ENCODE data around the gene EID1.
"Not testable (repeated sequence)": the region's sequence is repeated elsewhere in the genome, so short reads cannot be mapped to it uniquely, and the experiment has no call there.

EID1 gene

GRCh38 chr15:48877630-48878595, at the start of gene EID1:
TSS of gene EID1 (plus strand) at chr15:48878134. CDS start at chr15:48878177, 43 bp downstream.
- peak; percentile 94 for DNase-seq (ENCODE audit: low spot score)

DNA sequence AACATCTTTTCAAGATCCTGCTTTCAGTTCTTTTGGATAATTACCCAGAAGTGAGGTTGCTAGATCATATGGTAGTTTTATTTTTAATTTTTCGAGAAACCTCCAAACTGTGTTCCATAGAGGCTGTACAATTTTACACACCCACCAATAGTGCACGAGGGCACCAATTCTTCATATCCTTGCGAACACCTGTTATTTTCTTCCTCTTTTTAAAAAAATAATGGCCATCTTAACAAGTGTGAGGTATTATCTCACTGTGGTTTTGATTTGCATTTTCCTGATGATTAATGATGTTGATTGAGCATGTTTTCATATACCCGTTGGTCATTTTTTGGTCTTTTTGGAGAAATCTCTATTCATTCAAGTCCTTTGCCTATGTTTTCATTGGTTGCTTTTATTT, 49.5 kb upstream of the EID1 start:
- DNase-seq (ENCODE audit: low spot score), result no peak

DNA sequence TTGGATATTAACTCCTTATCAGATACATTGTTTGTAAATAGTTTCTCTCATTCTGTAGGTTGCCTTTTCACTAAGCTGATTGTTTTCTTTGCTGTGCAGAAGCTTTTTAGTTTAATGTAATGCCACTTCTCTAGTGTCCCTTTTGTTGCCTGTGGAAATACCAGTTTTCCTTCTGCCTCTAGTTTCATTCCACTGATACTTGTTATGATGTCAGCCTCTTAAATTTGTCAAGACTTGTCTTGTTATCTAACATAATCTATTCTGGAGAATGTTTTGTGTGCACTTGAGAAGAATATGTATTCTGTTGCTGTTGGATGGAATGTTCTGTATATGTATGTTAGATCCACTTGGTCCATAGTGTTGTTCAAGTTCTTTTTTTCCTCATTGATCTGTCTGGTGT, 49.0 kb upstream of the EID1 start:
- DNase-seq (ENCODE audit: low spot score), result no peak

- no peak for DNase-seq (ENCODE audit: low spot score)
Measured at GRCh38 chr15:48832648-48833047, 45.3 kb upstream of the EID1 start.

DNA sequence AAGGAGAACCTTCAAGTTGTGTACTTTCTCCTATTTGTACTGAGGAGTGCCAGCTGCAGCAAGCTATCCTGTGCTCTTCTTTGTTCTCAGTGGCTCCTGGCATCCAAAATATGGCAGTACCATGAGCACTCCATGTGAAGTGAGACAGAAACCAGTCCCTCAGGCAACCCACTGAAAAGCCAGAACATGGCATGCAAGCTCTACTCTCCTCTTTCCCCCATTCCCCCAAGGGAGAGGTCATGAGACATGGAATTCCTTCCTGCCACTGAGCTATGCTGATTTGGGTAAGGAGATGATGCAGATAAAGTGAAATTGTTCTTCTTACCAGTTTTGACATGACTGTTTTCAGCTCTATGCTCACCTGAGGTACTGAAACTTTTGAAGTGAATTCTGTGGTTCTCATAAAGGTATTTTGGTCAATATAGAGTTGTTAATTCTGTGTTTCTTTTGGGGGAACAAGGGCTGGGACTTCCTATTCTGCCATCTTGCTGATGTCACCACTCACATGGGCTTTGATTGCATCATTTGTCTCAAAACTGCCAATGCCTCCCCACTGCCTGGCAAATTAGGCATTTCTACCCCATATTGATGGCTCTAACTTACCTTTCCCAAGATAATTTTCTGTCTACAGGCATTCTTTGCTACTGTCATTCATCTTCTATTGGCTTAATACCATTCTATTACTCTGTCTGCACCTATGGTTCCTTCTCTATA, 44.3 kb upstream of the EID1 start:
- no peak for DNase-seq (ENCODE audit: low spot score)

DNA sequence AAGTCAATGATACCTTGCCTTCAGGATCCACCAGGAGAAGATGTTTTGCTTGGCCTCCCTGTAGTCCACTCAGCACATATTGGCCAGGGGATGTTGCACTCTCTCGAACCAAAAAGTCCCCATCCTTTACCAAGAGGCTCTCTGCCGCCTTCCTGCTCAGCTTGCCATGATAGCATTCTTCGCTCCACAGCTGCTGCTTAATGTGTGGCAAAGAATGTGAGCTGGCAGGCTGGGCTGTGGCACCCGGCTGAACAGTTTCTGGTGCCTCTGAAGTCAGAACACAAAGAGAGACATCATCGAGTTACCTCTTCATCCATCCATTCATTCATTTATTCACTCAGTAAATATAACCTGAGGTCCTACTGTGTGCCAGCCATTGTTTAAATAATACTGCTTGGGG, 43.2 kb upstream of the EID1 start:
- no peak for DNase-seq (ENCODE audit: low spot score)

DNA sequence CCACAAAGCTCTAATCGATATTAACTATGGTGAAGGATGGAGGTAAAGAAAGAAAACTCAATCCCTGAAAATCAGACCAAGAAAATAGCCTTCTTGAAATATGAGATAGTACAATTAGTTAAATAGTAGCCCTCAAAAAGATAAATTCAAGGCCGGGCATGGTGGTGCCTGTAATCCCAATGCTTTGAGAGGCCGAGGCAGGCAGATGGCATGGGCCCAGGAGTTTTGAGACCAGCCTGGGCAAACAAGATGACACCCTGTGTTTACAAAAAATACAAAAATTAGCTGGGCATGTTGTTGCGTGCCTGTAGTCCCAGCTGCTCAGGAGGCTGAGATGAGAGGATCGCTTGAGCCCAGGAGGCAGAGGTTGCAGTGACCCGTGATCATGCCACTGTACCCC, 35.4 kb upstream of the EID1 start:
- no peak for DNase-seq (ENCODE audit: low spot score)

GRCh38 chr15:48845123-48845522, 32.8 kb upstream of the EID1 start:
- no peak for DNase-seq (ENCODE audit: low spot score)

DNA sequence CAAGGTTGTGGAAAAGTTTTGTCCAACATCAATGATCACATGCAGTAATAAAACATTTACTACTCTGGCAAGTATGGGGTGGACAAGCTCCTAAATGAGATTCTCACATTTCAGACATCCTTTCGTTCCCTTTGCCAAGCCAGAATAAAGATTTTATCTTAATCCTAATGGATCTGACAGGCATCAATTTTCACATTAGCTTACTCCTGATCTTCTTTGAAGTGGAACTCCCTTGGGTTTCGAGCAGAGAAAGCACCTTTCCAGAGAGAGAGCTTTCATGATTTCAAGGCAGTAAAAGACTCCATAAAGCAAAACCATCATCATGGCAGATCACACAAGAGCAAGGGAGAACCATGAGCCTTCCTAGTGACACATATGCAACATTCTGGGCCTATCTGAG, 27.3 kb upstream of the EID1 start:
- no peak for DNase-seq (ENCODE audit: low spot score)

DNA sequence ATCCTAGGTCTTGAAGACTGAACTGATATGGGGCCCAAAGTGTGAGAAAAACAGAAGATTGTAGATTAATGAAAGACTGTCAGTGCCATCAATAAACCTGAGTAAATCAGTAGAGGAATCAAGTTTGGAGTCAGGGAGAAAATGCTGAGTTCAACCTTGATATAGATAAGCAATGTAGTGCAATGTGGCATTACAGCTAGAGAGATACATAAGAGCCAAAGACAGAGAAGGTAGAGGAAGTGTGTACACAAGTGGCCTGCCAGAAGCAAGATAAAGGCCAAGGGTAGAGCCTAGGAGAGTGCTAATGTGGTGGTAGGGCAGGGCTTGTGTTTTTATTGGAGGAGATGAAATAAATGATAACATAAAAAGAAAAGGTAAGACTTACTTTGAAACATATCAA, 26.0 kb upstream of the EID1 start:
- DNase-seq (ENCODE audit: low spot score), result no peak

GRCh38 chr15:48854434-48854833, 23.5 kb upstream of the EID1 start:
- not testable (repeated sequence) for DNase-seq (ENCODE audit: low spot score)

- DNase-seq (ENCODE audit: low spot score), result no peak
Measured at GRCh38 chr15:48855501-48856440, 22.2 kb upstream of the EID1 start.

DNA sequence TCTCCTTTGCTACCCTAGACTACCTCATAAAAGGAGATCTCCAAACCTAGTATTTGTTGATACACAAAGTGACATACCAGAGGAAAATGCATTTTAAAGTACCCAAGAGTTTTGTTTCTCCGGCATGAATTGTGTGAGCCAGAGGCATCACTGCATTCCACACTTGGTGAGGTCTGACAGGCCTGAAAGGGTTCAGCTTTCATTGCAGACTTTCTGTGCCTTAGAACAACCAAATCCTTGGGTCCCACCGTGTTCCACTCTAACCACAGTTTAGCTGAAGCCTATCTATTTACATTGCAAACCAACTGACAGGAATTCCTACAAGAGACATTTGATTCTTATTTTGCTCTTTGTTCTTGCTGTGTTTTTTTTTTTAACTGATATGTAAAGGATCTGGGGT, 21.0 kb upstream of the EID1 start:
- DNase-seq (ENCODE audit: low spot score), result no peak

DNA sequence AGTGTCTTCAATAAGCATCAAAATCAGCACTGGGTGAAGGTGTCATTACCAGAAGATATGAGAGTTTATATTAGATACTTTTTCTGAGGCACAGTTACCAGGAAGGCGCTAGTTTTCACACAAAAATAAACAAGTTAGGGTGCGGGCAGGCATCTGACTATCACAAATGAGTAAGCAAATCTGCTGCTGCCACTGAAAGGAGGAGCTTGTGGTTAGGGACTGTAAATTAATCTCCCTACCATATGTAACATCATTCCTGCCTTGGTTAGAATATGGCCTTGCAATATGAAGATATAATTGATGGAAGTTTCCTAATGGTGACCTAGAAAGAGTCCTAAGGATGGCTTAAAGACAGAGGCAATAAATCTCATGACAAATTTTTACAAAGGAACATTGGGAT, 19.5 kb upstream of the EID1 start:
- no peak for DNase-seq (ENCODE audit: low spot score)

GRCh38 chr15:48859426-48859825, 18.5 kb upstream of the EID1 start:
- DNase-seq (ENCODE audit: low spot score), result no peak

DNA sequence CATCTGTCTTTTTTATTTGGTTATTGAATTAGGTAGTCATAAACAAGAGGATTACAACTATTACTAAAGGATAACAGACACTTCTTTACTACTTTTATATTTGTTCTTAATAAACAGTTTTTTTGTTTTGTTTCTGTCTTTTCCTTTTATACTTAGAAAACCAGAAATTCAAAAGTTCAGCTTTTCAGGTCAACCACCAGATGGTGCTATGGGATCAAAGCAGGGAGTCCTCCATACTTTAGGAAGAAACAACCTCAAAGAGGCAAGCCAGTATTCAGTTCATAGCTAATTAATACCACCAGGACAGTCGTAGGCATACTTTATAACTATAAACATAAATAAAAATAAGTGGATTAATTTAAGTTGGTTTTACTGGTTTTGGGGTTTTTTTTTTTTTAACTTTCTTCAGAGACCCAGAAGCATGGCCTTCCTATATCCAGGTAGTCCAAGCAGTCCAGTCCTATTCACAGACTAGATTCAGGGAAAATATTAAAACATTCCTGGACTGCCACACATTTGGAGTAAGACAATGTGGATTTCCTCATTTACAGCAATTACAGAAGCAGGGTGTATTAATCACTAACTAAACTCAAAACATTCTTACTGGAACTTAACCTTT, 16.0 kb upstream of the EID1 start:
- peak; percentile 77 for DNase-seq (ENCODE audit: low spot score)

DNA sequence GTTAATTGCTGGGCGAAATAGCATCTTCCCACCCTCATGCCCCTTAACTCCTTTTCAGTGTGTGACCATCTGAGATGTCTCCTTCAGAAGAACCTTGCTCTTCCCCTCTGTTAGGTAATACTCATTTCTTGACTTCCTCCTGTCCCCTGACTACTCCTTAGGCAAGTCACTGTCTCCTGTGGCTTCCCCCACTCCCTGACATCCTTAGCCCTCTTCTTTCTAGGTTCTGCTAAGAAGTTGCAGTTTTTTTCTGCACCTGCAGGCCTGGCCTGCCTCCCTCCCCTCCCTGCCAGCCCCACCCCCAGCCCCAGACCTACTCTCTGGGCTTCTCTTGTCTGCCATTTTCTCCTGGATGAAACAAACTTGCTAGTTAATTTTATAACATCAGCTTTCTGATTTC, 15.2 kb upstream of the EID1 start:
- no peak for DNase-seq (ENCODE audit: low spot score)

DNA sequence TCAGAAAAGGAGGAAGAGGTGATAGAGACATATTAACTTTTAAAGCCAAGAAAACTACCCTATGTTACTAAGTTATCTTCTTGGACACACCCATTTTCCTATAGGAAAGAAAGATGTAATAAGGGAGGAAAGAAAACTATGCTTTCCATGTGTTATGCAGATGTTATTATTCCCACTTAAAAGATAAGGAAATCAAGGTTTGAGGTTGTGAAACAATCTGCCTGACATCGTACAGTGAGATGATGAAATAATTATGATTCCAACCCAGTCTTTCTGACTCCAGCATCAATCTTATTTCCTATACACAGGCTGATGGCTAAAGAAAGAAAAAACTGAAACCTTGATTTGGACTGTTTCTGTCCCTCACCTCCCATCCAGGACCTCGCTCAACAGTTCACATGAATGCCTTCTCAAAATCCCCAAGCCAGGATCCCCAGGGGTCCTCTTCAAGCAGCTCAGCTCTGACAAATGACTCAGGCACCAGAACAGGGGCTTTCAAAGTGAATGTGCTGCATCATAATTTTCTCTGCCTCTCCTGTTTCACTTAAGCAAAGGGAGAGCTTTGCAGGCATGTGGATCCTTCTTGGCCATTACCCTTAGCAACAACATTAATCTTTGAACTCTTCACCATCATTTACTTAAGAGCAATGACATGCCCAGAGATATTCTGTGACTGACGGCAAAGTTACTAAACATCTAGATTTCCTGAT, 12.4 kb upstream of the EID1 start:
- DNase-seq (ENCODE audit: low spot score), result no peak

- DNase-seq (ENCODE audit: low spot score), result no peak
Measured at GRCh38 chr15:48866141-48866563, 11.8 kb upstream of the EID1 start.

- DNase-seq (ENCODE audit: low spot score), result no peak
Measured at GRCh38 chr15:48868023-48868422, 9.9 kb upstream of the EID1 start.

DNA sequence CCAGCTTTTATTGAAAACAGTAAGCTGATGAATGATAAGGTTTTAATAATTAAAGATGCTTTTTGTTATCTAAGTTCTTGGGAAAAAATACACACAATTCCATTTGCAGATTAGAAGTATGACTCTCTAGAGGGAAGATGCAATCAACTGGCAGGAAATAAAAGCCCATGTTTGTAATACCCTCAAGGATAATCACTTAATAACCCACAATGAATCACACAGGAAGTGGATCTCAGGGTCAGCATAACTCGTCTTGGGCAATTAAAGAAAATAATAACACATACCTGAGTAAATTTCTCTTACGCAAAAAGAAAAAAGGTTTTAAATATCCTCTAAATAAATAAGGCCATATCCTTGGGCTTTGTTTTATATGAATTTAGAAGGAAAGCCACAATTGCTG, 9.4 kb upstream of the EID1 start:
- no peak for DNase-seq (ENCODE audit: low spot score)

All from globus pallidus (tissue), 1 donor.